Suprapubic skin (tissue), 4 donors: Measurements from ENCODE around the gene IPO13. TPM values are rescaled to one million over a fixed set of nuclear protein-coding genes. Genes with fewer than 3 reads are reported as not detected.

Source experiments
- DNase-seq, 2 donors: peaks; one replicate each; pipeline ENCODE4 v3.0.0-alpha.2; 2019; ENCODE audit warnings: low spot score in 2 of 2
- H3K27ac ChIP-seq: fragments of 200-600 bp; sonication (generic); one replicate; pipeline ENCODE4 v1.5.1; 2019
- H3K27me3 ChIP-seq: fragments of 200-600 bp; sonication (generic); one replicate; pipeline ENCODE4 v1.5.1; 2019
- H3K36me3 ChIP-seq: fragments of 200-600 bp; sonication (generic); one replicate; pipeline ENCODE4 v1.5.1; 2019
- H3K4me1 ChIP-seq: fragments of 200-600 bp; sonication (generic); one replicate; pipeline ENCODE4 v1.5.1; 2019
- H3K4me3 ChIP-seq: fragments of 200-600 bp; sonication (generic); one replicate; pipeline ENCODE4 v1.5.1; 2019; ENCODE audit warnings: mild to moderate bottlenecking
- H3K9me3 ChIP-seq: fragments of 200-600 bp; sonication (generic); one replicate; pipeline ENCODE4 v1.5.1; 2019
- EP300 ChIP-seq: sonication (generic); formaldehyde crosslinking; IDR thresholded peaks from one replicate; pipeline ENCODE4 v1.6.1; 2017; ENCODE audit warnings: antibody characterized with exemption
- POLR2A ChIP-seq, 2 donors: fragments of 450-650 bp; IDR thresholded peaks; one replicate each; pipeline ENCODE4 v1.6.1; 2017; ENCODE audit warnings: antibody characterized with exemption in 2 of 2, mild to moderate bottlenecking in 2 of 2, moderate library complexity in 2 of 2
- POLR2AphosphoS5 ChIP-seq, 3 donors: sonication (generic); formaldehyde crosslinking; IDR thresholded peaks; one replicate each; pipeline ENCODE4 v1.6.1; 2017; ENCODE audit warnings: antibody characterized with exemption in 3 of 3
- WGBS: methylation state at CpG from one replicate; pipeline ENCODE4 v1.1.5; 2018; 5-methylcytosine and 5-hydroxymethylcytosine counted together
- total RNA-seq, 4 donors: library from RNA; depleted of rRNA; stranded (reverse); fragments of >200 nt; gene quantifications; one replicate each; pipeline ENCODE4 v1.1.0, GENCODE V29; 2016
- TF ChIP-seq, protein P1 (sequence below), 2 donors: fragments of 200-600 bp in 1 of 2; fragments of 450-650 bp in 1 of 2; sonication (generic) in 1 of 2; IDR thresholded peaks; one replicate each; pipeline ENCODE4 v1.5.1; 2016 to 2019; ENCODE audit warnings: antibody characterized with exemption in 2 of 2, mild to moderate bottlenecking in 1 of 2, moderate library complexity in 1 of 2

The IPO13 gene
- total RNA-seq, 4 donors from 2014 or later = 30.8 to 41.0 (median 34.8) TPM

- Histone ChIP-seq H3K4me3 (no peak overlapping the region), H3K9me3 (no peaks in the 10 kb centered on the region), H3K27me3 (no peaks in the 10 kb centered on the region), H3K4me1 (peaks cover 2% of the 10 kb centered on the region), H3K27ac (no peak overlapping the region), H3K36me3 (peaks cover 37% of the 10 kb centered on the region)
- no peak for TF ChIP-seq POLR2A (IDR thresholded peaks at IDR 0.05)
- TF ChIP-seq POLR2AphosphoS5 (IDR thresholded peaks at IDR 0.05) = no peak
- TF ChIP-seq, protein P1, sequence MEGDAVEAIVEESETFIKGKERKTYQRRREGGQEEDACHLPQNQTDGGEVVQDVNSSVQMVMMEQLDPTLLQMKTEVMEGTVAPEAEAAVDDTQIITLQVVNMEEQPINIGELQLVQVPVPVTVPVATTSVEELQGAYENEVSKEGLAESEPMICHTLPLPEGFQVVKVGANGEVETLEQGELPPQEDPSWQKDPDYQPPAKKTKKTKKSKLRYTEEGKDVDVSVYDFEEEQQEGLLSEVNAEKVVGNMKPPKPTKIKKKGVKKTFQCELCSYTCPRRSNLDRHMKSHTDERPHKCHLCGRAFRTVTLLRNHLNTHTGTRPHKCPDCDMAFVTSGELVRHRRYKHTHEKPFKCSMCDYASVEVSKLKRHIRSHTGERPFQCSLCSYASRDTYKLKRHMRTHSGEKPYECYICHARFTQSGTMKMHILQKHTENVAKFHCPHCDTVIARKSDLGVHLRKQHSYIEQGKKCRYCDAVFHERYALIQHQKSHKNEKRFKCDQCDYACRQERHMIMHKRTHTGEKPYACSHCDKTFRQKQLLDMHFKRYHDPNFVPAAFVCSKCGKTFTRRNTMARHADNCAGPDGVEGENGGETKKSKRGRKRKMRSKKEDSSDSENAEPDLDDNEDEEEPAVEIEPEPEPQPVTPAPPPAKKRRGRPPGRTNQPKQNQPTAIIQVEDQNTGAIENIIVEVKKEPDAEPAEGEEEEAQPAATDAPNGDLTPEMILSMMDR (IDR thresholded peaks at IDR 0.05) = no peak
- TF ChIP-seq EP300 = no peak
- DNase-seq = no peak
- WGBS = 86% methylated on average over 5 of the region's 5 CpGs
These were observed 7.3 kb downstream of the IPO13 start for GRCh38 chr1:43954036-43954435.

- Histone ChIP-seq H3K27me3 (no peaks in the 10 kb centered on the region), H3K9me3 (no peaks in the 10 kb centered on the region), H3K27ac (no peak overlapping the region), H3K4me1 (no peaks in the 10 kb centered on the region), H3K36me3 (peaks cover 51% of the 10 kb centered on the region), H3K4me3 (no peak overlapping the region)
- TF ChIP-seq EP300 (no peak), POLR2A (IDR thresholded peaks at IDR 0.05) (no peak), POLR2AphosphoS5 (IDR thresholded peaks at IDR 0.05) (no peak)
- TF ChIP-seq, protein P1 (IDR thresholded peaks at IDR 0.05) = no peak
- 97% methylated on average over 8 of the region's 8 CpGs for WGBS
- no peak for DNase-seq
These were observed 9.5 kb downstream of the IPO13 start for GRCh38 chr1:43956234-43956633.

GRCh38 chr1:43957407-43958040 lies 10.8 kb downstream of the IPO13 start:
- no peaks in the 10 kb centered on the region for H3K4me1 ChIP-seq
- no peak overlapping the region for H3K4me3 ChIP-seq
- no peak overlapping the region for H3K27ac ChIP-seq
- no peak for TF ChIP-seq EP300
- TF ChIP-seq, protein P1 (IDR thresholded peaks at IDR 0.05) = no peak
- TF ChIP-seq POLR2AphosphoS5 (IDR thresholded peaks at IDR 0.05) = no peak
- TF ChIP-seq POLR2A (IDR thresholded peaks at IDR 0.05) = no peak
- H3K9me3 ChIP-seq = no peaks in the 10 kb centered on the region
- peaks cover 62% of the 10 kb centered on the region for H3K36me3 ChIP-seq
- H3K27me3 ChIP-seq = no peaks in the 10 kb centered on the region
- DNase-seq = no peak
- 87% methylated on average over 7 of the region's 7 CpGs for whole genome bisulfite sequencing

DNA sequence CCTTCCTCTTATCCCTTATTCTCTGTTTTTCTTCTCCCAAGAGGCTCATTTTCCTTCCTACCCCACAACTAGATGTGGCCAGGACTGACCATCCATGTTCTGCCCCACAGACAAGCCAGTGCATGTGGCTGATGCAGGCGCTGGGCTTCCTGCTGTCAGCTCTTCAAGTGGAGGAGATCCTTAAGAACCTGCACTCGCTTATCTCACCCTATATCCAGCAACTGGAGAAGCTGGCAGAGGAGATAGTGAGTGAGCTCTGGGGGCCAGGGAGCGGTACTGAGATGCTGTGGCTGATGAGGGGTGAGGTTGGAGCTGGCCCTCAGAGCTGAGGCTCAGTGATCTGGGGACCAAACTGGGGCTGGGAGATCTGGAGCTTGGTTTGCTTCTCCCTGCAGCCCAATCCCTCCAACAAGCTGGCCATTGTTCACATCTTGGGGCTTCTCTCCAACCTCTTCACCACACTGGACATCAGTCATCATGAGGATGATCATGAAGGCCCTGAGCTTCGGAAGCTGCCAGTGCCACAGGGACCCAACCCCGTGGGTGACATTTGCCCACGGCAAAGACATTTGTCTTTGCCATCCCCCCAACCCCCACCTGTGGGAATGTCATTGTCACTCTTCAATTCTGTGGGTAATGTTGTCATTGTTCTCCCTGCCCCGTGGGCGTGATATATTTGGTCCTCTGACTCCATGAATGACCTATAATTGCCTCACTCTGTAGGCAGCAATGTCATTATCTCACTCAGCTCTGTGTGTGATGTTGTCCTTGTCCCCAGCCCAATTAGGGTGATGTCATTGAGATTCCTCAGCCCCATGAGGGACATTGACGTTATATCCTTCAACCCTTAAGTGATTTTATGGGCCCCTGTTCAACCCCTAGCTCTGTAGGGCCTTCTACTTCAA lies 11.9 kb downstream of the IPO13 start:
- H3K36me3 ChIP-seq = peaks cover 69% of the 10 kb centered on the region
- 88% methylated on average over 9 of the region's 9 CpGs for WGBS
- no peak overlapping the region for H3K27ac ChIP-seq
- H3K4me1 ChIP-seq = no peaks in the 10 kb centered on the region
- no peaks in the 10 kb centered on the region for H3K9me3 ChIP-seq
- DNase-seq = no peak
- H3K4me3 ChIP-seq = no peak overlapping the region
- no peak for TF ChIP-seq POLR2A (IDR thresholded peaks at IDR 0.05)
- TF ChIP-seq, protein P1 (IDR thresholded peaks at IDR 0.05) = no peak
- no peak for TF ChIP-seq EP300
- TF ChIP-seq POLR2AphosphoS5 (IDR thresholded peaks at IDR 0.05) = no peak
- no peaks in the 10 kb centered on the region for H3K27me3 ChIP-seq

DNA sequence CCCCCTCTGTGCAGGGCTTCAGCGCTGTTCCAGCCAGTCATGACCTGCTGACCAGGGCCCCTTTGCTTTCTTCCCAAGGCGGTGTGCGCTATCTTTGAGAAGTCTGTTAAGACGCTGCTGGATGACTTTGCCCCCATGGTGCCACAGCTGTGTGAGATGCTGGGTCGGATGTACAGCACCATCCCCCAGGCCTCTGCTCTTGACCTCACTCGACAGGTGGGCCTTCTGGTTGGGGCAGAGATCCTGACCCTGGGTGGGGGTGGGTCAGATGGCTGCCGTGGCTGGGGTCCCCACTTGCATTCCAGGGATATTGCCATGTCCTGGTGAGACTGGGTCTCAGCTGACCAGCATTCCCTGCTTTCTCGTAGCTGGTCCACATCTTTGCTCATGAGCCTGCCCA lies 14.0 kb downstream of the IPO13 start:
- no peaks in the 10 kb centered on the region for H3K9me3 ChIP-seq
- no peaks in the 10 kb centered on the region for H3K27me3 ChIP-seq
- DNase-seq = no peak
- no peak overlapping the region for H3K4me3 ChIP-seq
- H3K4me1 ChIP-seq = no peaks in the 10 kb centered on the region
- peaks cover 80% of the 10 kb centered on the region for H3K36me3 ChIP-seq
- TF ChIP-seq POLR2A (IDR thresholded peaks at IDR 0.05) = no peak
- no peak for TF ChIP-seq EP300
- TF ChIP-seq, protein P1 (IDR thresholded peaks at IDR 0.05) = no peak
- TF ChIP-seq POLR2AphosphoS5 (IDR thresholded peaks at IDR 0.05) = no peak
- 92% methylated on average over 5 of the region's 8 CpGs for WGBS
- no peak overlapping the region for H3K27ac ChIP-seq
